Daoy (cell line): ENCODE results near the gene DMP1. TPM values are rescaled to one million over a fixed set of nuclear protein-coding genes. Genes with fewer than 3 reads are reported as not detected.
"Not testable (repeated sequence)": the region's sequence is repeated elsewhere in the genome, so short reads cannot be mapped to it uniquely, and the experiment has no call there.

Source experiments
- DNase-seq: peaks from one replicate; pipeline ENCODE4 v3.0.0-alpha.2; 2015; ENCODE audit warnings: low read depth
- total RNA-seq: library from RNA; depleted of rRNA; stranded (reverse); fragments of >200 nt; shearing (Covaris generic); gene quantifications from 2 replicates; pipeline ENCODE4 v1.2.3, GENCODE V29; 2014; rRNA removed

The DMP1 gene
- total RNA-seq, 1 experiment from 2014 or later, result not detected

DNA sequence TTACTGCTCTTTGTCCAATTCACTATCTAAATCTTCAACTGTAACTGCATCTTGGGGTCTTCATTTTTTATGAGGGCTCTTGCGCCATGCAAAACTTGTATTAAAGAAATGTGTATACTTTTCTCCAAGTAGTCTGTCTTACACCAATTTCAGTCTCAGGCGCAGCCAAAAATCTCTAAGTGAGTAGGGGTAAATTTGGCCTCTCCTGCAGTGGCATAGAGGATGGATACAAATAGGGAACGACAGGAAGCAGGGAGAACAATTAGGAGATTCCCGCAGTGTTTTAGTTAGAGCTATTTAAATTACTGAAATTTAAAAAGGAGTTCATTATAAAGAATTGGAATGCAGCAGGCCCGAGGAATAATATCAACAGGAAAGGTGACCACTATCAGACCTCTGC, 30.2 kb downstream of the DMP1 start:
- no peak for DNase-seq

DNA sequence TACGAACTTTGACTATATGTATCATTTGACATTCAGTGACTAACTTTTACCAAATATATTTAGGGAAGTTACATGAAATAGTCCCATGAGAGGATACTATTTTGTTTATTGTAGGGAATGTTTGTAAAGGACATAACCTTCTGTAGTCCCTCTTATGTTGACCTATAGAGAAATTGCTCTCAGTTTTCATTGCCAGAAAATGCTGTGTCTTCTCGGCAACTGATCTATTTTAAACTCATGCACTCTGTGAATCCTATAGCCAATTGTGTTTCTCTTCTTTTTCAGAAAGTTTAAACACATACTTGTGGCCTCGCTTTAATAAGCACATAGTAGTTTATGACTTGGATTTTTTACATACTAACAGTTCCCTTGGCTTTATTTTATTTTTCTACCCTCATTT, 38.2 kb downstream of the DMP1 start:
- no peak for DNase-seq

DNA sequence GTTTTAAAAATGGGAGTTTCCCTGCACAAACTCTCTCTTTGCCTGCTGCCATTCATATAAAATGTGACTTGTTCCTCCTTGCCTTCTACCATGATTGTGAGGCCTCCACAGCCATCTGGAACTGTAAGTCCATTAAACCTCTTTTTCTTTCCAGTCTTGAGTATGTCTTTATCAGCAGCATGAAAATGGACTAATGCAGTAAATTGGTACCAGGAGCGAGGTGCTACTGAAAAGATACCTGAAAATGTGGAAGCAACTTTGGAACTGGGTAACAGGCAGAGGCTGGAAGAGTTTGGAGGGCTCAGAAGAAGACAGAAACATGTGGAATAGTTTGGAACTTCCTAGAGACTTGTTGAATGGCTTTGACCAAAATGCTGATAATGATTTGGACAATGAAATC, 40.9 kb downstream of the DMP1 start:
- DNase-seq, result not testable (repeated sequence)

DNA sequence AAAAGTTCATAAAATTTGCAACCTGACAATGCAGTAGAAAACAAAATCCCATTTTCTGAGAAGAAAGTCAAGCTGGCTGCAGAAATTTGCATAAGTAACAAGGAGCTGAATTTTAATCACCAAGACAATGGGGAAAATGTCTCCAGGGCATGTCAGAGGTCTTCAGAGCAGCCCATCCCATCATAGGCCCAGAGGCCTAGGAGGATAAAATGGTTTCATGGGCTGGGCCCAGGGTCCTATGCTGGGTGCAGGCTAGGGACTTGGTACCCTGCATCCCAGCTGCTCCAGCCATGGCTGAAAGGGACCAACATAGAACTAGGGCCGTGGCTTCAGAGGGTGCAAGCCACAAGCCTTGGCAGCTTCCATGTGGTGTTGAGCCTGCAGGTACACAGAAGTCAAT, 42.0 kb downstream of the DMP1 start:
- DNase-seq, result not testable (repeated sequence)

DNA sequence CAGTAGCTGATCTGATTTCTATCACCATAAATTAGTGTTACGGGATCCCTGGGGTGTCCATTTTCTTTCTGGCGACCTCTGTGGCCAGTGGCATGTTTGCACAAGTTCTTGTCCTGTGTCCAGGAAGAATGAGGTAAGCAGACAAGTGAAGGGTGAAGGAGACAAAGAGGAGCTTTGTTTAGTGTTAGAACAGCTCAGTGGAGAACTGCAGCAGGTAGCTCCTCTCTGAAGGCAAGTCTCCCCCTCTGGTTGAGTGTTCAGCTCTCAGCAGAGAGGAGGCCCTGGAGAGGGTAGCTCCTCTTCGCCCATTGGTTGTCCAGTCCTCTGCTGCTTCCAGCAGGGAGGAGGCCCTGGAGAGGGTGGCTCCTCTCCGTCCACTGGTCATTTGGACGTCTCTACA, 47.2 kb downstream of the DMP1 start:
- no peak for DNase-seq

DNA sequence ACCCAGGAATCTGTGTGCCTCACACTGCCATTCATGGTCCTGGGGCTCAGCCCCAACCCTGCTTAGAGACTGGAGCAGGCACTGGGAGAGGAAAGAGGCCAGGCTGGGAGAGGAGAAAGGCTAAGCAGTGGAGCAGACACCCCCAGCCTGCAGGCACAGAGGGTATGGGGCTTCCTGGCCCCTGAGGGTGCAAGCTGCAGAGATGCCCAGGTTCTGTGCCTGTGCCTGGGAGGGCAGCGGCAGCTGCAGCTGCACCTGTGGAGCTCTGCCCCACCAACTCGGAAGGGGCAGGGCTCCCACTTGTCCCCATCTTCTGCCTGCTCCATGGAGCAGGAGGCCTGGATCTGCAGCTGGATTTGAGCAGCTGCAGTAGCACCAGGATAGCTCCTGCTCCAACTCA, 47.9 kb downstream of the DMP1 start:
- DNase-seq, result no peak

DNA sequence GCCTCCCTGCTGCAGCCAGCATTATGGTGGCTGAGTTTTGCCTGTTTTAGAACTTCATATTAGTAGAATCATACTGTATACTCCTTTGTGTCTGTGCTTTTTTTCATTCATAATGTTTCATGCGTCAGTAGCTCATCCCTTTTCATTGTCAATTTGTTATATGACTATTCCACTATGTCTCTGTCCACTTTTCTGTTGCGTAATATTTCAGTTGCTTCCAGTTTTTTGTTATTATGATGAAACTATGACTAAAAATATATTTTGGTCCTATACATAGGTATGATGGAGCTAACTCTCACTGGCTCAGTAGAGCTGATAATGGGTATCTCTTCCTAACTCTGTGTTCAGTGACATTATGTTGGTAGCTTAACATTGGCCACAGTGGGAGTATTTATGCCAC, 48.3 kb downstream of the DMP1 start:
- no peak for DNase-seq

DNA sequence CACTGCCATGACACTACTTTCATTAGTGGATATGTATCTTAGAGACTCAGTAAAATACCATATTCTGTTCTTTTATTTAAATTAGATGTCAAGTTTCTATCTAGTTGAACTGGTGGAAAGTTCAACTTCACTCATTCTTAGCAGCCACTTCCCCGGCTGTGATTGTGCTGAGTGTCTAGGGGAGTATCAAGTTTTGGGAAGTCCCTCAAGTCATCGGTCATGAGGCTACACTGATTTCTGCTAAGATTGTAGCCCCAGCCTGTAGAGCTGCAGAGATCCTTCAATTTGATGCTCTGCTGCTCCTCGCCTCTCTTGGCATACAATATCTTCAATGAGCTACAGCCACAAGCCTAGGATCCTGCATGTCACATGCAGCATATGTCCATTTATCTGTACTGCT, 53.9 kb downstream of the DMP1 start:
- DNase-seq, result no peak

DNA sequence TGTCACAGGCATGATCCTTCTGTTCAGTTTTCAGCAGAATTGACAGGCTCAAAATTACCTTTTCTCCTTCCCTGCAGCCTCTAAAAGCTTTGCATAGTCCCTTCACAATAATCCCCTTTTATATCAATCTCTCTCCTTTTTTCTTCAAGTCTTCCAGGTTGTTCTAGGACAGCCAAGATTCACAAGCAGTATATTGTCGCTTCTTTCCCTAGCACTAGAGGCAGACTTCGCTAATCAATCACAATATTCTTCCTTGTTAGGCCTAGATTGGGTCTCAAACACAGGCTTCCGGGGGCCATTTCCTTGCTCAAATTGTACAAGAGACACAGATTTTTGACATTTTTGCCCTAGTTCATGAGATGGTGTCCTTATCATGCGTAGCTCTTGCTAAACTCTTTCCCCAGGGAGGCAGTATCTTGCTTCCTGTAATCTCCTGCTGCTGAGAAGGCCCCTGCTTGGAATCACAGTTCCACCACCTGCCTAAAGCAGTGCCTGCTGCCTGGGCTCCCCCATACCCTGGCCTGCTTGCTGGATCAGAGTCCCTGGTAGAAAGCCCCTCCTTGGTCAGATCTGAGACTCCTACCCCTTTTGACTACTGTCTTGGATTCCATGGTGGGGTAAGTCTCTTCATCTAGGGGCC, 57.3 kb downstream of the DMP1 start:
- DNase-seq, result no peak

Other genes with a start within 250 kb of the DMP1 start
- gene NUDT9, start 227.7 kb upstream of the DMP1 start, total RNA-seq, result 4.9 and 20.3 TPM in 2 replicates
- gene SPARCL1, start 120.9 kb upstream of the DMP1 start, total RNA-seq, result not detected in 2 replicates
- gene DSPP, start 41.8 kb upstream of the DMP1 start, total RNA-seq, result not detected in 2 replicates
- not detected in 2 replicates for gene IBSP, start 149.3 kb downstream of the DMP1 start, total RNA-seq
- not detected in 2 replicates for gene MEPE, start 182.7 kb downstream of the DMP1 start, total RNA-seq